Natural killer cell (primary cell): Measurements from ENCODE around the gene KIN. TPM values are rescaled to one million over a fixed set of nuclear protein-coding genes. Genes with fewer than 3 reads are reported as not detected.
"Not testable (repeated sequence)": the region's sequence is repeated elsewhere in the genome, so short reads cannot be mapped to it uniquely, and the experiment has no call there.

Experiments
- ATAC-seq, 3 donors: fragments of 150-1000 bp in 2 of 3; fragments of 200-7000 bp in 1 of 3; cut with Tn5 transposase; 1 replicate in 1 of 3; 2 replicates in 2 of 3; pipeline ENCODE4 v1.10.0; 2021; ENCODE audit warnings: mild to moderate bottlenecking in 2 of 3, moderate library complexity in 2 of 3
- DNase-seq, 2 donors: peaks; one replicate each; pipeline versions ENCODE4 v3.0.0 to v3.0.0-alpha.2; 2013 to 2021; ENCODE audit warnings: mixed read lengths in 1 of 2
- H3K27ac ChIP-seq: one replicate; pipeline ENCODE4 v1.5.1; 2013; ENCODE audit warnings: mild to moderate bottlenecking, low read length
- H3K27me3 ChIP-seq: one replicate; pipeline ENCODE4 v1.6.1; 2013; ENCODE audit warnings: low read length; ENCODE audit not compliant: control insufficient read depth, insufficient read depth
- H3K36me3 ChIP-seq: one replicate; pipeline ENCODE4 v1.6.1; 2013; ENCODE audit warnings: low read length; ENCODE audit not compliant: control insufficient read depth, insufficient read depth
- H3K4me1 ChIP-seq: one replicate; pipeline ENCODE4 v1.6.1; 2013; ENCODE audit warnings: low read length; ENCODE audit not compliant: control insufficient read depth, insufficient read depth
- H3K4me3 ChIP-seq: one replicate; pipeline ENCODE4 v1.5.1; 2013; ENCODE audit warnings: low read length
- H3K9me3 ChIP-seq: one replicate; pipeline ENCODE4 v1.6.1; 2013; ENCODE audit warnings: low read length; ENCODE audit not compliant: control insufficient read depth, insufficient read depth
- H3K27ac Mint-ChIP-seq, 2 donors: one replicate each; pipeline ENCODE4 v1.8.0; 2022; ENCODE audit warnings: mild to moderate bottlenecking in 2 of 2, mixed read lengths in 2 of 2, moderate library complexity in 1 of 2
- H3K27me3 Mint-ChIP-seq, 2 donors: one replicate each; pipeline ENCODE4 v1.8.0; 2022; ENCODE audit warnings: low read depth in 2 of 2, mixed read lengths in 2 of 2
- H3K36me3 Mint-ChIP-seq: one replicate; pipeline ENCODE4 v1.8.0; 2022; ENCODE audit warnings: mixed read lengths
- H3K4me1 Mint-ChIP-seq, 2 donors: one replicate each; pipeline ENCODE4 v1.8.0; 2022; ENCODE audit warnings: mixed read lengths in 2 of 2
- H3K4me3 Mint-ChIP-seq: one replicate; pipeline ENCODE4 v1.8.0; 2022; ENCODE audit warnings: mild to moderate bottlenecking, moderate library complexity, mixed read lengths
- H3K9me3 Mint-ChIP-seq, 2 donors: one replicate each; pipeline ENCODE4 v1.8.0; 2022; ENCODE audit warnings: mixed read lengths in 2 of 2
- WGBS: methylation state at CpG from one replicate; pipeline ENCODE4 v1.1.7; 2013; ENCODE audit warnings: missing lambda C conversion rate; ENCODE audit not compliant: insufficient coverage; 5-methylcytosine and 5-hydroxymethylcytosine counted together
- intact Hi-C: fragments of 100-400 bp; cut with micrococcal nuclease; formaldehyde crosslinking; loops from one replicate; pipeline ENCODE4 v1.14.2; 2022
- total RNA-seq, 4 donors: library from RNA; stranded (reverse); fragments of 120-200 nt in 1 of 4; gene quantifications; one replicate each; pipeline versions ENCODE4 v1.2.3 to v1.2.4, GENCODE V29; 2013 to 2022
- TF ChIP-seq, protein P1 (sequence below): fragments of 200-600 bp; IDR thresholded peaks from one replicate; pipeline ENCODE4 v1.8.0; 2022; ENCODE audit warnings: antibody characterized with exemption

KIN gene
- total RNA-seq, 3 donors from 2014 or later (not counting 1 experiment from before 2014, with no cell fraction given) = 12.3 to 16.6 (median 14.2) TPM

DNA sequence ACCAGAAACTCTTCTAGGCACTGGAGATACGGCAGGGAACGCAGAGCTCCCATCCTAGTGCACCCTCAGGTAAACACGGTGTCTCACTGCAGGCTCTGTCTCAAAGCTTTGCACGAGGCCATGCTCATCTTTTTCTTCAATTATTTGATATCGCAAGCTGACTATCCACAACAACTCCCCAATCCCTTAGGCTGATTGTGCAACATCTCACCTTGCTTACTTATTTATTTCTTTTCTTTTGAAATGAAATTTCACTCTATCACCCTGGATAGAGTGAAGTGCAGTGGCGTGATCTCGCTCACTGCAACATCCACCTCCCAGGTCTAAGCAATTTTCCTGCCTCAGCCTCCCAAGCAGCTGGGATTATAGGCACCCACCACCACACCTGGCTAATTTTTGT is 72.3 kb downstream of the KIN start:
- peaks cover 14 to 42% of the 10 kb centered on the region in 2 donors for H3K27me3 Mint-ChIP-seq
- DNase-seq = no peak
- no peaks in the 10 kb centered on the region for H3K9me3 Mint-ChIP-seq

DNA sequence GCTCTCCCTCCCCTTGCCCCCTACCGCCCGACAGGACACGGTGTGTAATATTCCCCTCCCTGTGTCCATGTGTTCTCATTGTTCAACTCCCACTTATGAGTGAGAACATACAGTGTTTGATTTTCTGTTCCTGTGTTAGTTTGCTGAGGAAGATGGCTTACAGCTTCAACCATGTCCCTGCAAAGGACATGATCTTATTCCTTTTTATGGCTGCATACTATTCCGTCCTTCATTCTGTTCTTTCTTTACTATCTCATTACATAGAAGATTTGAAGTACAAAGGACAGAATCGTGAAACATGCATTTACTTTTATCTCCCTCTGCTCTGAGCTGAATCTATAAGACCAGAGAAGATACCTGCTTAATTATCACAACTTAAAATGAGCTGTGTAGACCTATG is 76.7 kb downstream of the KIN start:
- H3K4me3 Mint-ChIP-seq, H3K27me3 ChIP-seq, H3K36me3 ChIP-seq, intact Hi-C loops, H3K9me3 Mint-ChIP-seq, H3K4me1 ChIP-seq, H3K4me3 ChIP-seq, H3K9me3 ChIP-seq, H3K27ac Mint-ChIP-seq, H3K27ac ChIP-seq, H3K4me1 Mint-ChIP-seq, DNase-seq, ATAC-seq, H3K36me3 Mint-ChIP-seq: not testable (repeated sequence)
- H3K27me3 Mint-ChIP-seq = peaks cover 20 to 43% of the 10 kb centered on the region in 2 donors
- WGBS = 98% methylated on average over 5 of the region's 5 CpGs

More for the DNA sequence above, 72.3 kb downstream of the KIN start:
- Histone ChIP-seq H3K9me3 (no peaks in the 10 kb centered on the region), H3K4me3 (no peak overlapping the region), H3K36me3 (no peaks in the 10 kb centered on the region), H3K4me1 (peaks cover 7% of the 10 kb centered on the region), H3K27me3 (no peaks in the 10 kb centered on the region), H3K27ac (no peak overlapping the region)
- 89% methylated on average over 7 of the region's 7 CpGs for WGBS
- H3K36me3 Mint-ChIP-seq = no peaks in the 10 kb centered on the region
- intact Hi-C loops = no loop called here
- H3K4me1 Mint-ChIP-seq = peaks cover 11 to 14% of the 10 kb centered on the region in 2 donors
- TF ChIP-seq, protein P1, sequence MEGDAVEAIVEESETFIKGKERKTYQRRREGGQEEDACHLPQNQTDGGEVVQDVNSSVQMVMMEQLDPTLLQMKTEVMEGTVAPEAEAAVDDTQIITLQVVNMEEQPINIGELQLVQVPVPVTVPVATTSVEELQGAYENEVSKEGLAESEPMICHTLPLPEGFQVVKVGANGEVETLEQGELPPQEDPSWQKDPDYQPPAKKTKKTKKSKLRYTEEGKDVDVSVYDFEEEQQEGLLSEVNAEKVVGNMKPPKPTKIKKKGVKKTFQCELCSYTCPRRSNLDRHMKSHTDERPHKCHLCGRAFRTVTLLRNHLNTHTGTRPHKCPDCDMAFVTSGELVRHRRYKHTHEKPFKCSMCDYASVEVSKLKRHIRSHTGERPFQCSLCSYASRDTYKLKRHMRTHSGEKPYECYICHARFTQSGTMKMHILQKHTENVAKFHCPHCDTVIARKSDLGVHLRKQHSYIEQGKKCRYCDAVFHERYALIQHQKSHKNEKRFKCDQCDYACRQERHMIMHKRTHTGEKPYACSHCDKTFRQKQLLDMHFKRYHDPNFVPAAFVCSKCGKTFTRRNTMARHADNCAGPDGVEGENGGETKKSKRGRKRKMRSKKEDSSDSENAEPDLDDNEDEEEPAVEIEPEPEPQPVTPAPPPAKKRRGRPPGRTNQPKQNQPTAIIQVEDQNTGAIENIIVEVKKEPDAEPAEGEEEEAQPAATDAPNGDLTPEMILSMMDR = no peak
- H3K27ac Mint-ChIP-seq = no peak overlapping the region
- H3K4me3 Mint-ChIP-seq = no peak overlapping the region
- ATAC-seq = no peak

- H3K27ac Mint-ChIP-seq = no peak overlapping the region
- H3K27me3 Mint-ChIP-seq = peaks cover 23 to 50% of the 10 kb centered on the region in 2 donors
- Histone ChIP-seq H3K9me3 (no peaks in the 10 kb centered on the region), H3K36me3 (no peaks in the 10 kb centered on the region), H3K4me1 (no peaks in the 10 kb centered on the region), H3K27ac (no peak overlapping the region), H3K4me3 (no peak overlapping the region), H3K27me3 (peaks cover 4% of the 10 kb centered on the region)
- H3K9me3 Mint-ChIP-seq = no peaks in the 10 kb centered on the region
- ATAC-seq (no peak), DNase-seq (no peak)
- WGBS = 100% methylated on average over 1 of the region's 1 CpG
- TF ChIP-seq, protein P1 = no peak
- H3K4me3 Mint-ChIP-seq = no peak overlapping the region
- H3K36me3 Mint-ChIP-seq = no peaks in the 10 kb centered on the region
- H3K4me1 Mint-ChIP-seq = no peaks in the 10 kb centered on the region
- intact Hi-C loops = no loop called here
Measured at GRCh38 chr10:7710446-7710845, 77.3 kb downstream of the KIN start.

DNA sequence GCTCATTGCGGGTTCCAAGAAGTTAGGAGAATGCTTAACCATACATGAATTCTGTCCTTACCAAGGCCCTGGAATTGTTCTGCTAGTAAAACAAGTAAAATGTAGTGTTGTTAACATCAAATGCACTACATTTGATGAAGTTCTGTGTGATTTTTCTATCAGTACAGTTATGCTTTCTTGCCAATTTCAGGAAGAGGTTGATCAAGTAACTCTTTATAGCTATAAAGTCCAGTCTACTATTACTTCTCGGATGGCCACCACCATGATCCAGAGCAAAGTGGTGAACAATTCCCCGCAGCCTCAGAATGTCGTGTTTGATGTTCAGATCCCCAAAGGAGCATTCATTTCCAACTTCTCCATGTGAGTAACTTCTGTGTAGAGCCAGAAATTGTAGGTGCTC is 79.0 kb downstream of the KIN start:
- peaks cover 22 to 61% of the 10 kb centered on the region in 2 donors for H3K27me3 Mint-ChIP-seq
- H3K4me1 Mint-ChIP-seq = no peaks in the 10 kb centered on the region
- DNase-seq (no peak), ATAC-seq (no peak)
- Histone ChIP-seq H3K4me3 (no peak overlapping the region), H3K27ac (no peak overlapping the region), H3K27me3 (peaks cover 4% of the 10 kb centered on the region), H3K4me1 (no peaks in the 10 kb centered on the region), H3K9me3 (no peaks in the 10 kb centered on the region), H3K36me3 (no peaks in the 10 kb centered on the region)
- H3K36me3 Mint-ChIP-seq = no peaks in the 10 kb centered on the region
- 83% methylated on average over 4 of the region's 4 CpGs for WGBS
- intact Hi-C loops = no loop called here
- H3K27ac Mint-ChIP-seq = no peak overlapping the region
- no peaks in the 10 kb centered on the region for H3K9me3 Mint-ChIP-seq
- TF ChIP-seq, protein P1 = no peak
- H3K4me3 Mint-ChIP-seq = no peak overlapping the region
